Trophoblast cell (in vitro differentiated cells and primary cell): Measurements from ENCODE around the gene POLDIP3.
A peak's percentile ranks its signal among the peaks of the same experiment; 100 is the strongest.

Experiments
- DNase-seq, 2 donors: peaks; one replicate each; pipeline ENCODE4 v3.0.0-alpha.2; 2016
- H2AFZ ChIP-seq: 2 replicates; pipeline ENCODE4 v1.6.1; 2013; ENCODE audit warnings: low read length, moderate library complexity, mild to moderate bottlenecking; ENCODE audit not compliant: insufficient read depth, poor library complexity
- H2AK5ac ChIP-seq: 2 replicates; pipeline ENCODE4 v1.6.1; 2013; ENCODE audit warnings: mild to moderate bottlenecking, low read length
- H2BK120ac ChIP-seq: 2 replicates; pipeline ENCODE4 v1.6.1; 2013; ENCODE audit warnings: low read length, mild to moderate bottlenecking, moderate library complexity; ENCODE audit not compliant: insufficient read depth, poor library complexity
- H2BK12ac ChIP-seq: 2 replicates; pipeline ENCODE4 v1.6.1; 2013; ENCODE audit warnings: mild to moderate bottlenecking, low read length, moderate library complexity
- H2BK5ac ChIP-seq: 2 replicates; pipeline ENCODE4 v1.6.1; 2013; ENCODE audit warnings: low read length, low read depth, moderate library complexity, mild to moderate bottlenecking; ENCODE audit not compliant: poor library complexity
- H3K14ac ChIP-seq: 2 replicates; pipeline ENCODE4 v1.6.1; 2013; ENCODE audit warnings: mild to moderate bottlenecking, low read length
- H3K18ac ChIP-seq: 2 replicates; pipeline ENCODE4 v1.6.1; 2013; ENCODE audit warnings: mild to moderate bottlenecking, low read length
- H3K23ac ChIP-seq: 2 replicates; pipeline ENCODE4 v1.6.1; 2013; ENCODE audit warnings: low read length
- H3K27ac ChIP-seq: 2 replicates; pipeline ENCODE4 v1.5.1; 2013; ENCODE audit warnings: low read depth, mild to moderate bottlenecking, inconsistent platforms, low read length, moderate library complexity
- H3K27me3 ChIP-seq: 2 replicates; pipeline ENCODE4 v1.6.1; 2013; ENCODE audit warnings: inconsistent platforms, mild to moderate bottlenecking, low read length, moderate library complexity; ENCODE audit not compliant: insufficient read depth
- H3K36me3 ChIP-seq, 2 experiments: 1 replicate in 1 of 2; 2 replicates in 1 of 2; pipeline ENCODE4 v1.6.1; 2013; ENCODE audit warnings: low read length in 2 of 2, mild to moderate bottlenecking in 2 of 2, moderate library complexity in 1 of 2; ENCODE audit not compliant: insufficient read depth in 2 of 2, control insufficient read depth in 1 of 2
- H3K4ac ChIP-seq: 2 replicates; pipeline ENCODE4 v1.6.1; 2013; ENCODE audit warnings: low read depth, mild to moderate bottlenecking, low read length, moderate library complexity
- H3K4me1 ChIP-seq, 2 experiments: 1 replicate in 1 of 2; 2 replicates in 1 of 2; pipeline ENCODE4 v1.6.1; 2013; ENCODE audit warnings: low read length in 2 of 2, mild to moderate bottlenecking in 2 of 2, moderate library complexity in 1 of 2; ENCODE audit not compliant: insufficient read depth in 2 of 2, control insufficient read depth in 1 of 2
- H3K4me2 ChIP-seq: 2 replicates; pipeline ENCODE4 v1.6.1; 2013; ENCODE audit warnings: inconsistent platforms, mild to moderate bottlenecking, low read length, moderate library complexity
- H3K4me3 ChIP-seq: 2 replicates; pipeline ENCODE4 v1.5.1; 2013; ENCODE audit warnings: mild to moderate bottlenecking, low read depth, low read length, inconsistent platforms
- H3K79me1 ChIP-seq: one replicate; pipeline ENCODE4 v1.6.1; 2013; ENCODE audit warnings: low read length
- H3K79me2 ChIP-seq: 2 replicates; pipeline ENCODE4 v1.6.1; 2013; ENCODE audit warnings: low read length, mild to moderate bottlenecking; ENCODE audit not compliant: control insufficient read depth, insufficient read depth, poor library complexity
- H3K9ac ChIP-seq: 2 replicates; pipeline ENCODE4 v1.6.1; 2013; ENCODE audit warnings: mild to moderate bottlenecking, low read length
- H3K9me3 ChIP-seq: 2 replicates; pipeline ENCODE4 v1.6.1; 2013; ENCODE audit warnings: low read depth, mild to moderate bottlenecking, control low read depth, inconsistent platforms, low read length; ENCODE audit not compliant: insufficient read depth
- H4K12ac ChIP-seq: 2 replicates; pipeline ENCODE4 v1.6.1; 2013; ENCODE audit warnings: low read depth, mild to moderate bottlenecking, low read length, moderate library complexity
- H4K8ac ChIP-seq: 2 replicates; pipeline ENCODE4 v1.6.1; 2013; ENCODE audit warnings: low read depth, mild to moderate bottlenecking, low read length, moderate library complexity
- H4K91ac ChIP-seq: one replicate; pipeline ENCODE4 v1.6.1; 2013; ENCODE audit warnings: low read depth, mild to moderate bottlenecking, low read length, moderate library complexity
- WGBS: extraction: QIAGEN DNeasy Blood & Tissue Kit; methylation state at CpG from one replicate; pipeline ENCODE4 v1.1.7; 2013; ENCODE audit warnings: missing lambda C conversion rate; ENCODE audit not compliant: insufficient read length, insufficient coverage; ENCODE audit errors: extremely low coverage; 5-methylcytosine and 5-hydroxymethylcytosine counted together

Gene POLDIP3

DNA sequence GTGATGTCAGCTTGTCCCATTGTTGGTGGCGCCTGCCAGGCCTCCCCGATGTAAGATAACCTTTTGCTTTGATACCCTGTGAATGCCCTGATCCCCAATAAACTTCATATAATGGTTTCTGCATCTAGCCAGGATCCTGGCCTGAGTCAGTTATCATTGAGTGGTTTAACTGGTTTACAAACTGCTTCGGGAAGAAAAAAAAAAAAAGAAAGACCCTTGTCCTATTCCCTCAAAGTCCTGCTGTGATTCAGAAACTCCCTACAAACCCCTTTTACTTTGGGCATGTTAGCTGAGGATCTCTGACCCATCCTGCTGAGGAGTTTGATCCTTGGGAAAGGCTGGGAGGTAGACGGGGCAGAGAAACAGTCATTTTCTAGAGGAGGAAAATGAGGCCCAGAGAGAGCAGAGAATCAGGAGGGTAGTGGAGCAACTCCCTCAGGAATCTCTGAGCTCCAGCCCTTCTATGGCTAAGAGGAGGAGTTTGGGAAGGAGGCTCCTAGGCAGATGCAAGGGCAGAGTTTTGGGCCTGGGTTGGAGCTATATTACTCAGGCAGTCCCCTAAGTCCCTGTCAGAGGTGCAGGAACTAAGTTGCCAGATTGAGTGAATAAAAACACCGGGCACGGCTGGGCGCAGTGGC, 39.9 kb upstream of the POLDIP3 start:
- no peaks in the 10 kb centered on the region for H3K27me3 ChIP-seq
- H4K91ac ChIP-seq, result no peak overlapping the region
- no peak overlapping the region for H3K4me3 ChIP-seq
- H3K18ac ChIP-seq, result no peak overlapping the region
- no CpG with 5 or more reads among the region's 7 CpGs for WGBS
- H3K23ac ChIP-seq, result no peak overlapping the region
- DNase-seq, result no peak
- peaks cover 9 to 10% of the 10 kb centered on the region in 2 experiments for H3K4me1 ChIP-seq
- no peak overlapping the region for H3K27ac ChIP-seq
- H2AK5ac ChIP-seq, result no peak overlapping the region
- peak overlapping the region; percentile 1 for H3K4me2 ChIP-seq
- H3K79me2 ChIP-seq, result peaks cover 2% of the 10 kb centered on the region
- H2BK12ac ChIP-seq, result no peak overlapping the region
- H3K9ac ChIP-seq, result no peak overlapping the region
- H4K8ac ChIP-seq, result no peak overlapping the region
- H4K12ac ChIP-seq, result no peak overlapping the region
- peaks cover 7% of the 10 kb centered on the region for H3K79me1 ChIP-seq
- H3K14ac ChIP-seq, result no peak overlapping the region
- H2BK120ac ChIP-seq, result no peak overlapping the region
- no peaks in the 10 kb centered on the region for H3K36me3 ChIP-seq
- H3K4ac ChIP-seq, result no peak overlapping the region
- H3K9me3 ChIP-seq, result peaks cover 2% of the 10 kb centered on the region
- H2AFZ ChIP-seq, result no peak overlapping the region
- no peak overlapping the region for H2BK5ac ChIP-seq

DNA sequence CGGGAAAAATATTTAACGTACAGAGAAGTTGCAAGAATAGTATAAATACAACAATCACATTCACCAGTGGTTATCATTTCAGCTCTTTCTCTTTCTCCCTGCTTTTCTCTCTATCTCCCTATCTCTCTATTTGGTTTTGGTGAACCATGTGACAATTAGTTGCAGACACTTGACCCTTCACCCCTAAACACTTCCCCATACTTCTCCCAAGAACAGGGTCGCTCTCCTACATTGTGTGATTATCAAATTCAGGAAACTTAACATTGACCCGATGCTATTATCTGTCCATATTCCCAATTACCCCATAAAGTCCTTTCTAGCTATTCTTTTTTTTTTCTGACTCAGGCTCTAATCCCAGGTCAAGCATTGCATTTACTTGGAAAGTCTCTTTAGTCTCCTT, 39.3 kb upstream of the POLDIP3 start:
- peaks cover 2% of the 10 kb centered on the region for H3K9me3 ChIP-seq
- no peaks in the 10 kb centered on the region for H3K27me3 ChIP-seq
- H3K23ac ChIP-seq, result no peak overlapping the region
- H3K79me1 ChIP-seq, result peaks cover 10% of the 10 kb centered on the region
- no peak overlapping the region for H3K18ac ChIP-seq
- H4K12ac ChIP-seq, result no peak overlapping the region
- no peak overlapping the region for H2BK5ac ChIP-seq
- peaks cover 4% of the 10 kb centered on the region for H3K79me2 ChIP-seq
- no peak overlapping the region for H3K14ac ChIP-seq
- peaks cover 9 to 10% of the 10 kb centered on the region in 2 experiments for H3K4me1 ChIP-seq
- H3K4me2 ChIP-seq, result no peak overlapping the region
- H3K27ac ChIP-seq, result no peak overlapping the region
- H2AK5ac ChIP-seq, result no peak overlapping the region
- no peak overlapping the region for H2BK12ac ChIP-seq
- H3K4ac ChIP-seq, result no peak overlapping the region
- WGBS, result no CpG with 5 or more reads among the region's 4 CpGs
- no peak overlapping the region for H3K9ac ChIP-seq
- H3K36me3 ChIP-seq, result no peaks in the 10 kb centered on the region
- H2BK120ac ChIP-seq, result no peak overlapping the region
- no peak overlapping the region for H4K8ac ChIP-seq
- H2AFZ ChIP-seq, result no peak overlapping the region
- no peak for DNase-seq
- H4K91ac ChIP-seq, result no peak overlapping the region
- no peak overlapping the region for H3K4me3 ChIP-seq

DNA sequence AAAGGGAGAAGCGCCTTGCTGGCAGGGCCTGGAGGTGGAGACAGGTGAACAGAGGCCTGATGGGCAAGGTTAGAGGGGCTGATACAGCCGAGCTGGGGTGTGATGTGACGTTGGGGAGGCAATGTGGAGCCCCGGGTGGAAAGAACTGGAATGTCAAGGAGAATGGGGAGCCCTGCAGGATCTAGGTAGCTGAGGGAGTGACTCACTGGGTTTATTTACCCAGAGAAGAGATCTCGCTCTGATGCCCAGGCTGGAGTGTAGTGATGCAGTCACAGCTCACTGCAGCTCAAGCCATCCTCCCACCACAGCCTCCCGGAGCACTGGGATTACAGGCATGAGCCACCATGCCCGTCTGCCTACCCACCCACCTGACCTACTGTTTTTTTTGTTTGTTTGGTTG, 36.5 kb upstream of the POLDIP3 start:
- Histone ChIP-seq H3K4ac (no peak overlapping the region), H3K79me2 (peaks cover 12% of the 10 kb centered on the region), H2BK12ac (no peak overlapping the region), H2AK5ac (no peak overlapping the region), H3K79me1 (peaks cover 13% of the 10 kb centered on the region), H2AFZ (no peak overlapping the region), H2BK5ac (no peak overlapping the region), H3K4me2 (no peak overlapping the region), H3K27me3 (no peaks in the 10 kb centered on the region), H3K23ac (no peak overlapping the region), H3K14ac (no peak overlapping the region), H3K9ac (no peak overlapping the region), H4K12ac (no peak overlapping the region), H4K8ac (no peak overlapping the region), H3K9me3 (peaks cover 2% of the 10 kb centered on the region), H3K18ac (no peak overlapping the region), H2BK120ac (no peak overlapping the region), H4K91ac (no peak overlapping the region), H3K4me1 (peaks cover 15 to 21% of the 10 kb centered on the region in 2 experiments), H3K4me3 (no peak overlapping the region), H3K36me3 (peaks cover 0 to 2% of the 10 kb centered on the region in 2 experiments), H3K27ac (no peak overlapping the region)
- WGBS, result no CpG with 5 or more reads among the region's 7 CpGs
- no peak for DNase-seq

DNA sequence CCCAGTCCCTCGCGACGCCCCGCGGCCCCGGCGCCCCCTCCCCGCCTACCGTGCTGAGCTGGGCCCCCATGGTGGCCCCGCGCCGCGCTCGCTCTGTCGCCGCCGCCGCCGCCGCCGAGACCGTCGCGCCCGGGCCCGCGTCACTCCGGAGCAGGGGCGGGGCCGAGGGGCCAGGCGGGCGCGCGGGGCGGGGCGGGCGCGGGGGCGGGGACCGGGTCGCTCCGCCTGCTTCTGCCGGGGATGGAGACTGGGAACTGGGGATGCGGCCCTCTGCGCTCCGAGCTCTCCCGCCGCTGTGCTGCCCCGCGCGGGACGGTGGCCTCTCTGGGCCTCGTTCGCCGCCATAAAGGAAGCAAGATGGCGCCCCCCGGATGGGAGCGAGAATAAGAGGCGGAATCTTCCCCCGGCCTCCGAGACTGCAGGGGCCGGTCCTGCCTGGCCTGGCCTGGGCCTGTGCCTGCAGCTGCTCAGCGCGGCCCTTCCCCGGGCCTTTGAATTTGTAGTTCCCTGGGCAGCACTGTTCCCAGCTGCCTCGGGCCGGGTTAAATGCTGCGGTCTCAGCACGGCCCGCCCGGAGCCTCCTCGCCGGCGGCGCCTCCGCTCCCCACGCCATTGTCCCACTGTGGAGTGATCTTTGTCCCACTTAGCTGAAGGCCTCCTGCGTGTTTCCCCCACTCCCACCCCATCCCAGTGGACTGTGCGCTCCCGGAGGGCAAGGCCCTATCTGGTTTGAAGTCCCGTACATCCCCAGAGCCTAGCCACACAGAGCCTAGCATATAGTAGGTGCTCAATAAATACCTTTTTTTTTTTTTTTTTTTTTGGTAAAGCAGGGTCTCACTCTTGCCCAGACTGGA, 34.8 kb upstream of the POLDIP3 start, which contains the start of gene CYB5R3:
Gene CYB5R3, minus strand, starts transcription at position 147 of the 854 bp plus-strand sequence. Its CDS starts 77 bp downstream, at position 70.
- Histone ChIP-seq H4K12ac (peak within 1 kb of the TSS; percentile 96), H4K91ac (peak within 1 kb of the TSS; percentile 89), H2AFZ (peak within 1 kb of the TSS; percentile 98), H3K4me3 (peak within 1 kb of the TSS; percentile 90), H3K27ac (peak within 1 kb of the TSS; percentile 49), H2AK5ac (peak within 1 kb of the TSS; percentile 59), H3K27me3 (no peaks in the 10 kb centered on the region), H3K9ac (peak within 1 kb of the TSS; percentile 65), H2BK120ac (peak within 1 kb of the TSS; percentile 63), H3K9me3 (peaks cover 2% of the 10 kb centered on the region), H4K8ac (peak within 1 kb of the TSS; percentile 99), H3K23ac (no peak within 1 kb of the TSS), H3K36me3 (peaks cover 0 to 7% of the 10 kb centered on the region in 2 experiments), H3K79me1 (peaks cover 11% of the 10 kb centered on the region), H3K4me1 (peaks cover 31 to 36% of the 10 kb centered on the region in 2 experiments), H3K4ac (peak within 1 kb of the TSS; percentile 94), H3K18ac (peak within 1 kb of the TSS; percentile 94), H3K79me2 (peaks cover 19% of the 10 kb centered on the region), H3K14ac (peak within 1 kb of the TSS; percentile 92), H2BK12ac (peak within 1 kb of the TSS; percentile 50), H3K4me2 (peak within 1 kb of the TSS; percentile 78), H2BK5ac (peak within 1 kb of the TSS; percentile 52)
- no CpG with 5 or more reads among the region's 81 CpGs for WGBS
- peak; percentile 63 to 80 for DNase-seq
